HCT116 (cell line): Measurements from ENCODE around the gene ITM2C. TPM values are rescaled to one million over a fixed set of nuclear protein-coding genes. Genes with fewer than 3 reads are reported as not detected.

Experiments
- ATAC-seq: fragments of 200-7000 bp; cut with Tn5 transposase; 2 replicates; pipeline ENCODE4 v1.9.1; 2020; ENCODE audit warnings: mild to moderate bottlenecking, moderate library complexity
- BruUV-seq: library from RNA; stranded (reverse); fragments of 400-500 nt; replicated peaks from 2 replicates; lab custom pipeline; 2021; lab: Mats Ljungman, UMichigan
- CTCF ChIA-PET: fragments of 300-600 bp; sonication (Branson Sonifier 250); formaldehyde crosslinking; loops from one replicate; lab custom pipeline; 2021; ENCODE audit warnings: antibody characterized with exemption; lab: Charles Lee
- POLR2A ChIA-PET: fragments of 300-600, 350-600 bp; sonication (Branson Sonifier 250); formaldehyde crosslinking; loops from one replicate; lab custom pipeline; 2021; ENCODE audit warnings: antibody characterized with exemption; lab: Charles Lee
- RAD21 ChIA-PET, 2 experiments: fragments of 300-600 bp; sonication (Branson Sonifier 250); formaldehyde crosslinking; loops; one replicate each; lab custom pipeline; 2023; ENCODE audit warnings: low total read pairs in 2 of 2; ENCODE audit not compliant: uncharacterized antibody in 2 of 2, unreplicated experiment in 2 of 2, low non-redundant PET in 1 of 2; lab: Charles Lee
- DNase-seq: peaks from one replicate; pipeline ENCODE4 v3.0.0-alpha.2; 2010; ENCODE audit warnings: low read depth, low spot score
- H2AFZ ChIP-seq: fragments of 200-600 bp; shearing (Covaris generic), sonication (generic); 2 replicates; pipeline ENCODE4 v1.6.1; 2017; ENCODE audit warnings: low read depth, mixed run types, mixed read lengths, antibody characterized with exemption, low read length; ENCODE audit not compliant: poor library complexity, severe bottlenecking
- H3K27ac ChIP-seq: 2 replicates; pipeline ENCODE4 v1.5.1; 2012; ENCODE audit warnings: low read depth, low read length
- H3K27me3 ChIP-seq: fragments of 200-600 bp; sonication (generic); 2 replicates; pipeline ENCODE4 v1.6.1; 2016; ENCODE audit warnings: mixed run types, low read length, mixed read lengths; ENCODE audit not compliant: insufficient read depth
- H3K36me3 ChIP-seq, 2 experiments: fragments of 200-500 bp in 1 of 2; fragments of 200-600 bp in 1 of 2; sonication (Bioruptor generic) in 1 of 2; sonication (generic) in 1 of 2; 2 replicates each; pipeline versions ENCODE4 v1.5.1 to v1.6.1; 2014 to 2016; ENCODE audit warnings: low read length in 2 of 2, inconsistent platforms in 1 of 2, mixed read lengths in 1 of 2, mixed run types in 1 of 2; ENCODE audit not compliant: insufficient read depth in 2 of 2, control insufficient read depth in 1 of 2
- H3K4me1 ChIP-seq, 2 experiments: fragments of 200-600 bp in 1 of 2; sonication (generic) in 1 of 2; 2 replicates each; pipeline versions ENCODE4 v1.5.1 to v1.6.1; 2012 to 2017; ENCODE audit warnings: low read length in 2 of 2, inconsistent platforms in 1 of 2, mild to moderate bottlenecking in 1 of 2, mixed read lengths in 1 of 2, mixed run types in 1 of 2, moderate library complexity in 1 of 2; ENCODE audit not compliant: insufficient read depth in 2 of 2, control insufficient read depth in 1 of 2
- H3K4me2 ChIP-seq: fragments of 200-600 bp; sonication (generic); 2 replicates; pipeline ENCODE4 v1.6.1; 2017; ENCODE audit warnings: mixed run types, low read length, mixed read lengths
- H3K4me3 ChIP-seq, 2 experiments: fragments of 200-600 bp in 1 of 2; sonication (generic) in 1 of 2; replicated peaks in 1 of 2; 2 replicates each; pipeline ENCODE4 v1.5.1; 2011 to 2016; ENCODE audit warnings: low read length in 2 of 2, control low read depth in 1 of 2, low read depth in 1 of 2, mild to moderate bottlenecking in 1 of 2, mixed read lengths in 1 of 2, mixed run types in 1 of 2
- H3K79me2 ChIP-seq: fragments of 200-600 bp; sonication (generic); 2 replicates; pipeline ENCODE4 v1.6.1; 2017; ENCODE audit warnings: mild to moderate bottlenecking, mixed run types, low read length, moderate library complexity, mixed read lengths; ENCODE audit not compliant: insufficient read depth
- H3K9ac ChIP-seq: fragments of 200-600 bp; sonication (generic); 2 replicates; pipeline ENCODE4 v1.6.1; 2016; ENCODE audit warnings: low read length, mixed read lengths
- H3K9me2 ChIP-seq: fragments of 200-600 bp; sonication (generic), shearing (Covaris generic); 2 replicates; pipeline ENCODE4 v1.6.1; 2017; ENCODE audit warnings: mixed run types, mild to moderate bottlenecking, moderate library complexity; ENCODE audit not compliant: insufficient read depth
- H3K9me3 ChIP-seq, 2 experiments: fragments of 200-500 bp in 1 of 2; fragments of 200-600 bp in 1 of 2; sonication (Bioruptor generic) in 1 of 2; sonication (generic) in 1 of 2; 2 replicates each; pipeline ENCODE4 v1.6.1; 2014 to 2017; ENCODE audit warnings: low read length in 2 of 2, mixed read lengths in 2 of 2, inconsistent platforms in 1 of 2, low read depth in 1 of 2, mild to moderate bottlenecking in 1 of 2, mixed run types in 1 of 2, moderate library complexity in 1 of 2; ENCODE audit not compliant: control insufficient read depth in 1 of 2, insufficient read depth in 1 of 2
- H4K20me1 ChIP-seq: fragments of 200-600 bp; sonication (generic), shearing (Covaris generic); 2 replicates; pipeline ENCODE4 v1.6.1; 2017; ENCODE audit warnings: mixed run types, mild to moderate bottlenecking, moderate library complexity; ENCODE audit not compliant: insufficient read depth
- ATF3 ChIP-seq: IDR thresholded peaks from 2 replicates; pipeline ENCODE4 v1.6.1; 2012
- CEBPB ChIP-seq: IDR thresholded peaks from 2 replicates; pipeline ENCODE4 v1.6.1; 2012; ENCODE audit warnings: low read depth
- ELF1 ChIP-seq: IDR thresholded peaks from 2 replicates; pipeline ENCODE4 v1.6.1; 2012; ENCODE audit warnings: low read depth, borderline replicate concordance
- EZH2 ChIP-seq: fragments of 200-600 bp; sonication (generic); IDR thresholded peaks from 2 replicates; pipeline ENCODE4 v1.6.1; 2017; ENCODE audit warnings: antibody characterized with exemption, mixed run types
- FOSL1 ChIP-seq: IDR thresholded peaks from 2 replicates; pipeline ENCODE4 v1.6.1; 2012; ENCODE audit warnings: low read depth
- JUND ChIP-seq: IDR thresholded peaks from 2 replicates; pipeline ENCODE4 v1.6.1; 2012
- MAX ChIP-seq: IDR thresholded peaks from 2 replicates; pipeline ENCODE4 v1.6.1; 2012
- POLR2A ChIP-seq: IDR thresholded peaks from 2 replicates; pipeline ENCODE4 v1.7.0; 2011; ENCODE audit warnings: borderline replicate concordance; ENCODE audit not compliant: insufficient read depth, insufficient read length; ENCODE audit errors: extremely low read depth
- RAD21 ChIP-seq: IDR thresholded peaks from 2 replicates; pipeline ENCODE4 v1.6.1; 2012; ENCODE audit warnings: low read depth, mild to moderate bottlenecking
- SIN3A ChIP-seq: IDR thresholded peaks from 2 replicates; pipeline ENCODE4 v1.6.1; 2012; ENCODE audit warnings: low read depth
- SP1 ChIP-seq: IDR thresholded peaks from 2 replicates; pipeline ENCODE4 v1.6.1; 2012; ENCODE audit warnings: low read depth
- ZNF274 ChIP-seq: fragments of 200-500 bp; sonication (Bioruptor generic); IDR thresholded peaks from 2 replicates; pipeline ENCODE4 v1.6.1; 2014; ENCODE audit warnings: mild to moderate bottlenecking, low read depth, low read length, inconsistent platforms
- intact Hi-C: fragments of 100-400 bp; cut with micrococcal nuclease; formaldehyde crosslinking; loops from 2 replicates; pipeline ENCODE4 v1.10.0; 2022
- total RNA-seq: library from RNA; stranded (reverse); gene quantifications from one replicate; pipeline ENCODE4 v1.2.1, GENCODE V29; 2021; ENCODE audit not compliant: unreplicated experiment

The ITM2C gene
- total RNA-seq, 1 experiment from 2014 or later = 117 TPM

GRCh38 chr2:230875347-230876315 is 10.9 kb downstream of the ITM2C start:
- TF ChIP-seq SIN3A (no peak), SP1 (no peak), RAD21 (no peak)
- Histone ChIP-seq H3K9me3 (no peaks in the 10 kb centered on the region), H3K4me2 (no peak overlapping the region), H4K20me1 (no peaks in the 10 kb centered on the region), H3K36me3 (peaks cover 12 to 15% of the 10 kb centered on the region in 2 experiments; a peak in 2 of 4 replicates), H3K9me2 (no peaks in the 10 kb centered on the region), H3K27ac (no peak overlapping the region), H3K4me3 (no peak overlapping the region), H3K9ac (no peak overlapping the region), H2AFZ (no peak overlapping the region), H3K4me1 (no peaks in the 10 kb centered on the region), H3K79me2 (no peaks in the 10 kb centered on the region), H3K27me3 (no peaks in the 10 kb centered on the region)
- no TSS peak for BruUV-seq
- intact Hi-C loops = no loop called here
- ChIA-PET RAD21 (no interaction called here), POLR2A (no interaction called here), CTCF (no interaction called here)
- no peak for ATAC-seq
- no peak for DNase-seq

GRCh38 chr2:230877116-230877758 is 12.5 kb downstream of the ITM2C start:
- RAD21 ChIA-PET = no interaction called here
- H3K27me3 ChIP-seq = no peaks in the 10 kb centered on the region
- no peak overlapping the region for H3K4me3 ChIP-seq
- H3K9ac ChIP-seq = no peak overlapping the region
- H4K20me1 ChIP-seq = no peaks in the 10 kb centered on the region
- CTCF ChIA-PET = no interaction called here
- no peak for TF ChIP-seq ATF3
- TF ChIP-seq RAD21 = no peak
- no peak for TF ChIP-seq ZNF274
- no peak for TF ChIP-seq FOSL1
- TF ChIP-seq POLR2A = no peak
- TF ChIP-seq EZH2 = no peak
- TF ChIP-seq JUND = no peak
- no peak for TF ChIP-seq MAX
- TF ChIP-seq CEBPB = no peak
- no peak for TF ChIP-seq ELF1
- BruUV-seq = no TSS peak
- no peaks in the 10 kb centered on the region for H3K9me3 ChIP-seq
- POLR2A ChIA-PET = no interaction called here
- H2AFZ ChIP-seq = no peak overlapping the region
- H3K4me1 ChIP-seq = no peaks in the 10 kb centered on the region
- no peak overlapping the region for H3K27ac ChIP-seq
- ATAC-seq (no peak), DNase-seq (no peak)
- intact Hi-C loops = no loop called here
- peaks cover 12 to 15% of the 10 kb centered on the region in 2 experiments; a peak in 2 of 4 replicates for H3K36me3 ChIP-seq
- H3K79me2 ChIP-seq = no peaks in the 10 kb centered on the region
- H3K4me2 ChIP-seq = no peak overlapping the region
- H3K9me2 ChIP-seq = no peaks in the 10 kb centered on the region
